Spinal cord (tissue), 10 donors: ENCODE measurements around the gene TIAM2. TPM values are rescaled to one million over a fixed set of nuclear protein-coding genes. Genes with fewer than 3 reads are reported as not detected.
A peak's percentile ranks its signal among the peaks of the same experiment; 100 is the strongest.

ENCODE experiments used
- DNase-seq, 6 donors: peaks; one replicate each; pipeline versions ENCODE4 v3.0.0 to v3.0.0-alpha.2; 2013 to 2015; ENCODE audit warnings: low spot score in 6 of 6, low read depth in 4 of 6
- H3K27ac ChIP-seq: one replicate; pipeline ENCODE4 v1.5.1; 2013; ENCODE audit warnings: low read depth, low read length, control low read depth
- H3K27me3 ChIP-seq: one replicate; pipeline ENCODE4 v1.6.1; 2013; ENCODE audit warnings: low read length; ENCODE audit not compliant: control insufficient read depth, insufficient read depth
- H3K36me3 ChIP-seq: one replicate; pipeline ENCODE4 v1.6.1; 2013; ENCODE audit warnings: low read length; ENCODE audit not compliant: control insufficient read depth, insufficient read depth
- H3K4me1 ChIP-seq: one replicate; pipeline ENCODE4 v1.6.1; 2013; ENCODE audit warnings: low read length; ENCODE audit not compliant: control insufficient read depth, insufficient read depth
- H3K4me3 ChIP-seq: one replicate; pipeline ENCODE4 v1.5.1; 2013; ENCODE audit warnings: low read depth, low read length, control low read depth
- H3K9me3 ChIP-seq: one replicate; pipeline ENCODE4 v1.6.1; 2013; ENCODE audit warnings: low read length; ENCODE audit not compliant: control insufficient read depth, insufficient read depth
- WGBS: methylation state at CpG from one replicate; pipeline ENCODE4 v1.1.5; 2013; ENCODE audit warnings: missing lambda C conversion rate; ENCODE audit not compliant: insufficient coverage; 5-methylcytosine and 5-hydroxymethylcytosine counted together
- polyA plus RNA-seq, 2 donors: library from polyadenylated mRNA; unstranded; fragments of 120-200 nt; gene quantifications; one replicate each; pipeline ENCODE4 v1.2.1, GENCODE V29; 2013; ENCODE audit not compliant: insufficient read length in 2 of 2
- total RNA-seq, 2 donors: library from RNA; depleted of rRNA in 1 of 2; stranded (reverse); fragments of 120-200 nt in 1 of 2; fragments of >200 nt in 1 of 2; gene quantifications; one replicate each; pipeline versions ENCODE4 v1.2.3 to v1.2.4, GENCODE V29; 2013 to 2014
- donor health status: healthy.

TIAM2 gene
- total and polyA plus RNA-seq, 4 donors: 15.6 to 25.7 (median 19.5) TPM

GRCh38 chr6:154986787-154987235, 8.3 kb upstream of the TIAM2 start:
- 90% methylated on average over 1 of the region's 4 CpGs for WGBS
- Histone ChIP-seq H3K4me3 (no peak overlapping the region), H3K4me1 (peaks cover 8% of the 10 kb centered on the region), H3K9me3 (no peaks in the 10 kb centered on the region), H3K36me3 (no peaks in the 10 kb centered on the region), H3K27ac (no peak overlapping the region), H3K27me3 (no peaks in the 10 kb centered on the region)
- peak in 1 of 6 donors; percentile 27 for DNase-seq

GRCh38 chr6:154989448-154989847, 5.7 kb upstream of the TIAM2 start:
- 33% methylated on average over 3 of the region's 7 CpGs for WGBS
- Histone ChIP-seq H3K4me3 (no peak overlapping the region), H3K9me3 (no peaks in the 10 kb centered on the region), H3K36me3 (no peaks in the 10 kb centered on the region), H3K4me1 (peaks cover 8% of the 10 kb centered on the region), H3K27ac (no peak overlapping the region), H3K27me3 (peaks cover 6% of the 10 kb centered on the region)
- peak in 2 of 6 donors; percentile 46 to 71 for DNase-seq

GRCh38 chr6:154991207-154991606, 3.9 kb upstream of the TIAM2 start:
- no peak for DNase-seq
- WGBS: 59% methylated on average over 3 of the region's 4 CpGs

GRCh38 chr6:154993026-154993425, 2.1 kb upstream of the TIAM2 start:
- no peak overlapping the region for H3K27ac ChIP-seq
- H3K27me3 ChIP-seq: peaks cover 20% of the 10 kb centered on the region
- no peaks in the 10 kb centered on the region for H3K9me3 ChIP-seq
- peaks cover 16% of the 10 kb centered on the region for H3K4me1 ChIP-seq
- no peak for DNase-seq
- 100% methylated on average over 1 of the region's 6 CpGs for WGBS
- no peaks in the 10 kb centered on the region for H3K36me3 ChIP-seq
- H3K4me3 ChIP-seq: no peak overlapping the region

More at GRCh38 chr6:154991207-154991606, 3.9 kb upstream of the TIAM2 start:
- Histone ChIP-seq H3K36me3 (no peaks in the 10 kb centered on the region), H3K27ac (no peak overlapping the region), H3K4me1 (peaks cover 16% of the 10 kb centered on the region), H3K27me3 (peaks cover 15% of the 10 kb centered on the region), H3K4me3 (no peak overlapping the region), H3K9me3 (no peaks in the 10 kb centered on the region)

GRCh38 chr6:154993710-154994109, 1.4 kb upstream of the TIAM2 start:
- Histone ChIP-seq H3K27me3 (peaks cover 20% of the 10 kb centered on the region), H3K27ac (no peak overlapping the region), H3K9me3 (no peaks in the 10 kb centered on the region), H3K4me1 (peaks cover 16% of the 10 kb centered on the region), H3K36me3 (no peaks in the 10 kb centered on the region), H3K4me3 (no peak overlapping the region)
- WGBS: 88% methylated on average over 13 of the region's 13 CpGs
- no peak for DNase-seq

GRCh38 chr6:154994836-154995253, 270 bp upstream of the TIAM2 start:
- peak in 1 of 6 donors; percentile 39 for DNase-seq
- H3K36me3 ChIP-seq: no peaks in the 10 kb centered on the region
- WGBS: 9% methylated on average over 32 of the region's 32 CpGs
- H3K27me3 ChIP-seq: peaks cover 20% of the 10 kb centered on the region
- no peaks in the 10 kb centered on the region for H3K9me3 ChIP-seq
- H3K4me1 ChIP-seq: peaks cover 12% of the 10 kb centered on the region
- H3K27ac ChIP-seq: no peak overlapping the region
- H3K4me3 ChIP-seq: peak overlapping the region; percentile 26

GRCh38 chr6:154996016-154996590, 988 bp downstream of the TIAM2 start:
- H3K9me3 ChIP-seq: no peaks in the 10 kb centered on the region
- peak in 2 of 6 donors; percentile 36 to 60 for DNase-seq
- peaks cover 8% of the 10 kb centered on the region for H3K4me1 ChIP-seq
- peaks cover 20% of the 10 kb centered on the region for H3K27me3 ChIP-seq
- no peak overlapping the region for H3K27ac ChIP-seq
- H3K36me3 ChIP-seq: no peaks in the 10 kb centered on the region
- peak overlapping the region; percentile 49 for H3K4me3 ChIP-seq
- WGBS: 9% methylated on average over 14 of the region's 18 CpGs

GRCh38 chr6:154996841-154997311, 1.8 kb downstream of the TIAM2 start:
- no peak overlapping the region for H3K4me3 ChIP-seq
- 80% methylated on average over 5 of the region's 5 CpGs for WGBS
- H3K27ac ChIP-seq: no peak overlapping the region
- no peaks in the 10 kb centered on the region for H3K9me3 ChIP-seq
- no peak for DNase-seq
- H3K4me1 ChIP-seq: peaks cover 8% of the 10 kb centered on the region
- H3K36me3 ChIP-seq: no peaks in the 10 kb centered on the region
- H3K27me3 ChIP-seq: peaks cover 20% of the 10 kb centered on the region

- Histone ChIP-seq H3K4me1 (peaks cover 8% of the 10 kb centered on the region), H3K36me3 (no peaks in the 10 kb centered on the region), H3K9me3 (no peaks in the 10 kb centered on the region), H3K4me3 (no peak overlapping the region), H3K27me3 (peaks cover 20% of the 10 kb centered on the region), H3K27ac (no peak overlapping the region)
- no peak for DNase-seq
- WGBS: no CpG with 5 or more reads among the region's 2 CpGs
Measured at GRCh38 chr6:154998855-154999254, 3.7 kb downstream of the TIAM2 start.

- H3K4me1 ChIP-seq: no peaks in the 10 kb centered on the region
- H3K9me3 ChIP-seq: no peaks in the 10 kb centered on the region
Measured at GRCh38 chr6:155001482-155001881, 6.4 kb downstream of the TIAM2 start.

More at GRCh38 chr6:155001482-155001881, 6.4 kb downstream of the TIAM2 start:
- Histone ChIP-seq H3K27ac (no peak overlapping the region), H3K4me3 (no peak overlapping the region), H3K27me3 (peaks cover 5% of the 10 kb centered on the region), H3K36me3 (no peaks in the 10 kb centered on the region)
- no peak for DNase-seq
- WGBS: 58% methylated on average over 3 of the region's 5 CpGs
